HepG2 (cell line): ENCODE results near the gene TMEM139. TPM values are rescaled to one million over a fixed set of nuclear protein-coding genes. Genes with fewer than 3 reads are reported as not detected.
A peak's percentile ranks its signal among the peaks of the same experiment; 100 is the strongest.

Source experiments
- ARNTL ChIP-seq: sonication (generic); formaldehyde crosslinking; IDR thresholded peaks from 2 replicates; pipeline ENCODE4 v1.4.0; 2020; ENCODE audit warnings: mild to moderate bottlenecking, missing genetic modification reagents
- CERS6 ChIP-seq: sonication (generic); formaldehyde crosslinking; IDR thresholded peaks from 2 replicates; pipeline ENCODE4 v1.5.0; 2020; ENCODE audit warnings: missing genetic modification reagents
- DNMT3B ChIP-seq: conservative IDR thresholded peaks from 2 replicates; pipeline ENCODE4 v1.6.1; 2016; ENCODE audit warnings: missing biosample characterization, control low read depth
- FOXO4 ChIP-seq: sonication (generic); formaldehyde crosslinking; conservative IDR thresholded peaks from 2 replicates; pipeline ENCODE4 v1.8.1; 2023; ENCODE audit warnings: missing genetic modification reagents
- GABPA ChIP-seq, 2 experiments: IDR thresholded peaks; 2 replicates each; pipeline ENCODE4 v1.6.1; 2011 to 2016; ENCODE audit warnings: low read depth in 2 of 2, low read length in 1 of 2, missing biosample characterization in 1 of 2, missing genetic modification characterization in 1 of 2
- GFI1 ChIP-seq: sonication (generic); formaldehyde crosslinking; IDR thresholded peaks from 2 replicates; pipeline ENCODE4 v1.5.0; 2020; ENCODE audit warnings: missing genetic modification reagents, mild to moderate bottlenecking, borderline replicate concordance
- HMG20B ChIP-seq: conservative IDR thresholded peaks from 2 replicates; pipeline ENCODE4 v1.6.1; 2016; ENCODE audit warnings: missing genetic modification reagents, missing compliant biosample characterization
- IRF9 ChIP-seq: sonication (generic); formaldehyde crosslinking; IDR thresholded peaks from 2 replicates; pipeline ENCODE4 v1.8.0; 2022; ENCODE audit warnings: missing genetic modification reagents, mild to moderate bottlenecking, borderline replicate concordance
- ISL2 ChIP-seq: sonication (generic); formaldehyde crosslinking; IDR thresholded peaks from 2 replicates; pipeline ENCODE4 v1.5.0; 2020; ENCODE audit warnings: missing genetic modification reagents
- MXI1 ChIP-seq: IDR thresholded peaks from 3 replicates; pipeline ENCODE4 v1.6.1; 2012; ENCODE audit warnings: low read depth, low read length, inconsistent platforms, borderline replicate concordance
- NCOA2 ChIP-seq: sonication (generic); formaldehyde crosslinking; IDR thresholded peaks from 2 replicates; pipeline ENCODE4 v1.8.0; 2022; ENCODE audit warnings: inconsistent platforms
- NFAT5 ChIP-seq: sonication (generic); formaldehyde crosslinking; IDR thresholded peaks from 2 replicates; pipeline ENCODE4 v1.4.0; 2020; ENCODE audit warnings: missing genetic modification reagents
- RARA ChIP-seq: IDR thresholded peaks from 2 replicates; pipeline ENCODE4 v1.6.1; 2016; ENCODE audit warnings: missing genetic modification reagents, missing compliant biosample characterization
- REPIN1 ChIP-seq: sonication (generic); formaldehyde crosslinking; IDR thresholded peaks from 2 replicates; pipeline ENCODE4 v1.8.0; 2022; ENCODE audit warnings: missing genetic modification reagents, low read depth, mild to moderate bottlenecking, borderline replicate concordance
- YEATS2 ChIP-seq: sonication (generic); formaldehyde crosslinking; IDR thresholded peaks from 2 replicates; pipeline ENCODE4 v1.4.0; 2020; ENCODE audit warnings: missing genetic modification reagents, borderline replicate concordance
- ZBTB1 ChIP-seq: sonication (generic); formaldehyde crosslinking; IDR thresholded peaks from 2 replicates; pipeline ENCODE4 v1.4.0; 2020; ENCODE audit warnings: missing genetic modification reagents, borderline replicate concordance
- ZFP41 ChIP-seq: sonication (generic); formaldehyde crosslinking; IDR thresholded peaks from 2 replicates; pipeline ENCODE4 v1.4.0; 2020; ENCODE audit warnings: mild to moderate bottlenecking, missing genetic modification reagents, borderline replicate concordance
- ZNF232 ChIP-seq: sonication (generic); formaldehyde crosslinking; IDR thresholded peaks from 2 replicates; pipeline ENCODE4 v1.4.0; 2020; ENCODE audit warnings: missing genetic modification reagents, borderline replicate concordance
- ZNF3 ChIP-seq: IDR thresholded peaks from 2 replicates; pipeline ENCODE4 v1.7.0; 2017; ENCODE audit warnings: inconsistent platforms
- ZNF441 ChIP-seq: sonication (generic); formaldehyde crosslinking; IDR thresholded peaks from 2 replicates; pipeline ENCODE4 v1.7.0; 2021; ENCODE audit warnings: missing genetic modification reagents, borderline replicate concordance
- polyA plus RNA-seq, 8 experiments: library from polyadenylated mRNA; depleted of rRNA in 3 of 8; stranded (reverse) in 7 of 8; unstranded in 1 of 8; fragments of >200 nt; fragmentation: Illumina TruSeq in 4 of 8; extraction: Trizol in 4 of 8; gene quantifications; 2 replicates each; pipeline versions ENCODE4 v1.2.1 to v1.2.3, GENCODE V29; 2011 to 2016; ENCODE audit warnings: low read depth in 4 of 8, missing spikeins in 1 of 8, mixed read lengths in 1 of 8; ENCODE audit not compliant: insufficient read depth in 1 of 8
- total RNA-seq, 5 experiments: library from RNA; depleted of rRNA; stranded (reverse); fragments of >200 nt; fragmentation: Illumina TruSeq; extraction: Trizol; gene quantifications; 2 replicates each; pipeline ENCODE4 v1.2.3, GENCODE V29; 2016; ENCODE audit warnings: low read depth in 1 of 5

Gene TMEM139
- total and polyA plus RNA-seq, 2 of the 13 experiments (the other 11 are each of a cell fraction or from before 2014, with no cell fraction given) = 7.9 to 14.0 TPM

- peak; percentile 51; the same call in 1 of the 2 replicates for TF ChIP-seq GFI1
- TF ChIP-seq NFAT5 (CRISPR knock-in tag) = no peak
- no peak for TF ChIP-seq YEATS2
- TF ChIP-seq REPIN1 (CRISPR knock-in tag) = 0 out of 2 replicates have a peak, but pooled peaks have one; percentile 36
- 0 out of 2 replicates have a peak, but pooled peaks have one; percentile 34 for TF ChIP-seq HMG20B (CRISPR knock-in tag)
- no peak for TF ChIP-seq ZNF3 (CRISPR knock-in tag)
- TF ChIP-seq ISL2 (CRISPR knock-in tag) = no peak
- no peak for TF ChIP-seq ZFP41
- peak; percentile 42; the same call in 1 of the 2 replicates for TF ChIP-seq ZNF441 (CRISPR knock-in tag)
- 0 out of 2 replicates have a peak, but pooled peaks have one; percentile 35 for TF ChIP-seq FOXO4 (CRISPR knock-in tag)
- peak; percentile 54; the same call in 1 of the 3 replicates for TF ChIP-seq MXI1
- TF ChIP-seq DNMT3B (CRISPR knock-in tag) = no peak
- no peak for TF ChIP-seq IRF9 (CRISPR knock-in tag)
- TF ChIP-seq CERS6 (CRISPR knock-in tag) = no peak
- no peak for TF ChIP-seq GABPA (IDR thresholded peaks at IDR 0.05; ENCODE audit: low read depth, low read length)
- no peak for TF ChIP-seq GABPA (CRISPR knock-in tag; IDR thresholded peaks at IDR 0.05; ENCODE audit: low read depth)
- no peak for TF ChIP-seq ZBTB1
- no peak for TF ChIP-seq ARNTL
- no peak for TF ChIP-seq NCOA2 (CRISPR knock-in tag)
- TF ChIP-seq ZNF232 (CRISPR knock-in tag) = peak; percentile 55; the same call in 1 of the 2 replicates
- peak; percentile 16; the same call in 1 of the 2 replicates for TF ChIP-seq RARA (CRISPR knock-in tag)
Measured at GRCh38 chr7:143284591-143285469, at the start of gene TMEM139 (continued).
